Mucosa of stomach (tissue), 1 donor: ENCODE data around the gene ZDHHC24.
"Not testable (repeated sequence)": the region's sequence is repeated elsewhere in the genome, so short reads cannot be mapped to it uniquely, and the experiment has no call there.

ENCODE experiments used
- H3K27me3 ChIP-seq: one replicate; pipeline ENCODE4 v1.7.0; 2013; ENCODE audit warnings: mild to moderate bottlenecking, low read length; ENCODE audit not compliant: control insufficient read depth, insufficient read depth
- H3K36me3 ChIP-seq: one replicate; pipeline ENCODE4 v1.7.0; 2013; ENCODE audit warnings: low read length; ENCODE audit not compliant: control insufficient read depth, insufficient read depth
- H3K4me1 ChIP-seq: one replicate; pipeline ENCODE4 v1.7.0; 2013; ENCODE audit warnings: mild to moderate bottlenecking, low read length; ENCODE audit not compliant: control insufficient read depth, insufficient read depth
- H3K4me3 ChIP-seq: one replicate; pipeline ENCODE4 v1.7.0; 2013; ENCODE audit warnings: low read length
- H3K9ac ChIP-seq: one replicate; pipeline ENCODE4 v1.7.0; 2013; ENCODE audit warnings: mild to moderate bottlenecking, low read length, moderate library complexity
- H3K9me3 ChIP-seq: one replicate; pipeline ENCODE4 v1.7.0; 2013; ENCODE audit warnings: mild to moderate bottlenecking, low read length, moderate library complexity; ENCODE audit not compliant: control insufficient read depth
- donor health status: Pancreatic carcinoma.

ZDHHC24 gene, protein sequence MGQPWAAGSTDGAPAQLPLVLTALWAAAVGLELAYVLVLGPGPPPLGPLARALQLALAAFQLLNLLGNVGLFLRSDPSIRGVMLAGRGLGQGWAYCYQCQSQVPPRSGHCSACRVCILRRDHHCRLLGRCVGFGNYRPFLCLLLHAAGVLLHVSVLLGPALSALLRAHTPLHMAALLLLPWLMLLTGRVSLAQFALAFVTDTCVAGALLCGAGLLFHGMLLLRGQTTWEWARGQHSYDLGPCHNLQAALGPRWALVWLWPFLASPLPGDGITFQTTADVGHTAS

DNA sequence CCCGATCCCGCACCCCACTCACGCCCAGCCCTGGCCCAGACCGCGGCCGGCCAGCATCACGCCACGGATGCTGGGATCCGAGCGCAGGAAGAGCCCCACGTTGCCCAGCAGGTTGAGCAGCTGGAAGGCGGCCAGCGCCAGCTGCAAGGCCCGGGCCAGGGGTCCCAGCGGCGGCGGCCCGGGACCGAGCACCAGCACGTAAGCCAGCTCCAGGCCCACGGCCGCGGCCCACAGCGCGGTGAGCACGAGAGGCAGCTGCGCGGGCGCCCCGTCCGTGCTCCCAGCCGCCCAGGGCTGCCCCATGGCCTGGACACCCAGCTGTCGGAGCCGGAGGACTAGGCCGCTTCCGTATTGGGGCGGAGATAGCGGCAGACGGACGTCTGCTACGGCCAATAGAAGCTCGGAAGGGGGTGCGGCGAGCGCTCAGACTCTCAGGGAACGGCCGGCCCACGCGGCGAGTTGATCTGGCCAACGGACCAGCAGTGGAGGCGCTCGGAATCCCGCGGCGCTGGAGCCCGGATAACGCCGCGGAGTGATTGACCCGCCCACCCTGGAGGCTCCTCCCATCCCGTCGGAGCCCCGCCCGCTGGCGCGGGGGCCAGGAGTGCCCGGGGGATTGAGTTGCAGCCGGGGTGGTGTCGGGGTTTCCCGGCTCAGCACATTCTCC, at the start of gene ZDHHC24:
TSS of gene ZDHHC24 (minus strand) at position 348 of the 667 bp plus-strand sequence. CDS start at position 303, 45 bp downstream.
- H3K4me1 ChIP-seq = peaks cover 12% of the 10 kb centered on the region

DNA sequence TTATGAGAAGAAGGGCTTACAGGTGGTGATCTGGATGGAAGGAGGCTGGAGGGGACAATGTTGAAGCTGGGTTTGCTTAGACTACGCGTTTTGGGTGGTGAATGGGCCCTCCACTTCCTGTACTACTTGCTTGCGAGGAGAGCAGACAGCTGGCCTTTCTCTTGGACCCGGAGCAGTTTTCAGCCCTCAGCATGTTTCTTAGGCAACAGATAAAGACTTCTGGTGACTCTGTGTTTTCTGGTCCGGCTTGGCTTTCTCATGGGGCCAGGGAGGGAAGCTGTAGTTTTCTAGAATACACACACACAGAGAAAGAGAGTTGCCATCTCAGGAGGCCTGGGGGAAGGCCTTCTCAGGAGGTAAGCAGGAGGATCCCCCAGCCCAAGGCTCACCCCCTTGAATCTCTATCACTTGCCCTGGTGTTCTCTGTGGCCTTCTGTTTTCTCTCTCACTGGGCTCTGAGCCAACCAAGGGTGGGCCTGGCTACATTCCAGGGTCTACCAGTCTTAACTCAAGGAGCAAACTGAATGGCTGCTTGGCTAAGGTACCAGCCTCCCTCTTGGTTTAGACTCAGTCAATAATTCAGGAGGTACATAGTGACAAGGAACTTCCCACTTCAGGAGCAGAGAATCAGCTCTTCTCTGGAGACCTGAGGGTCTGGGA, 49.5 kb upstream of the ZDHHC24 start:
- H3K36me3 ChIP-seq = no peaks in the 10 kb centered on the region
- H3K9me3 ChIP-seq = no peaks in the 10 kb centered on the region
- no peak overlapping the region for H3K4me3 ChIP-seq
- H3K27me3 ChIP-seq = no peaks in the 10 kb centered on the region
- peak overlapping the region; percentile 23 for H3K9ac ChIP-seq
- H3K4me1 ChIP-seq = peaks cover 30% of the 10 kb centered on the region

More for the DNA sequence above, at the start of gene ZDHHC24:
- Histone ChIP-seq H3K4me3 (peak within 1 kb of the TSS; percentile 61), H3K36me3 (no peaks in the 10 kb centered on the region), H3K9me3 (no peaks in the 10 kb centered on the region), H3K27me3 (peaks cover 11% of the 10 kb centered on the region), H3K9ac (peak within 1 kb of the TSS; percentile 79)

DNA sequence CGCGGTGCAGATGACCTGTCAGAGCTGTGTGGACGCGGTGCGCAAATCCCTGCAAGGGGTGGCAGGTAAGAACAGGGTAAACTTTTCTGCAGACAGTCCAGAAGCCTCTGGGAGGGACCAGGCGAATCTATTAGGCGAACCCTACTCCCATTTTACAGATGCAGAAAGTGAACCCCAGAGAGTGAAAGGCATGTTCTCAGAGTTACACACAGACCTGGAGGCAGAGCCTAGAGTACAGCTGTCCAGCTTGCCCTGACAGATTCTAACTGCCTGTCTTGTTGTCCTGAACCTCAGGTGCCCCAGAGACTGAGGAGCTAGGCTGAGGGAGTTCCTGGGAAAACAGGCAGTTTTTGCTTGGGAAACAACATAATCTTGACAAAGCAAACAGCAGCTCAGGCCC, 47.8 kb upstream of the ZDHHC24 start:
- H3K4me3 ChIP-seq = peak overlapping the region; percentile 94
- H3K4me1 ChIP-seq = peaks cover 30% of the 10 kb centered on the region
- peak overlapping the region; percentile 89 for H3K9ac ChIP-seq
- H3K9me3 ChIP-seq = no peaks in the 10 kb centered on the region
- no peaks in the 10 kb centered on the region for H3K27me3 ChIP-seq
- H3K36me3 ChIP-seq = no peaks in the 10 kb centered on the region

DNA sequence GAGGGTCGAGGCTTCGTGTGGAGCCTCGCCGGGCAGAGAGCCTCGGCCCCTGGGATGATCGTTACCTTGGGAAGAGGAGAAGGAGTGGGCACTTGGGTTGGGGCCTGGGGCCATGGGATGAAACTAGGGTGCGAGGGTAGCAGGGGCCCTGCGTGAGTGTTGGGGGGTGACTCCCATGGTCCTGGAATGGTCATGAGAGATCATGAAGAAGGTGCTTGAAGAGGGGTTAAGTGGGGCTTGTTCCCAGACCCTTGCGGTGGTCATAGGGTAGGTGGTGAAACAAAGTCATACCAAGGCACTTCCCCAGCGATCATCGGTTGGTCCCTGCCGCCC, 47.4 kb upstream of the ZDHHC24 start:
- H3K4me3 ChIP-seq = peak overlapping the region; percentile 94
- H3K36me3 ChIP-seq = no peaks in the 10 kb centered on the region
- H3K4me1 ChIP-seq = peaks cover 30% of the 10 kb centered on the region
- H3K9ac ChIP-seq = peak overlapping the region; percentile 89
- no peaks in the 10 kb centered on the region for H3K27me3 ChIP-seq
- H3K9me3 ChIP-seq = no peaks in the 10 kb centered on the region

DNA sequence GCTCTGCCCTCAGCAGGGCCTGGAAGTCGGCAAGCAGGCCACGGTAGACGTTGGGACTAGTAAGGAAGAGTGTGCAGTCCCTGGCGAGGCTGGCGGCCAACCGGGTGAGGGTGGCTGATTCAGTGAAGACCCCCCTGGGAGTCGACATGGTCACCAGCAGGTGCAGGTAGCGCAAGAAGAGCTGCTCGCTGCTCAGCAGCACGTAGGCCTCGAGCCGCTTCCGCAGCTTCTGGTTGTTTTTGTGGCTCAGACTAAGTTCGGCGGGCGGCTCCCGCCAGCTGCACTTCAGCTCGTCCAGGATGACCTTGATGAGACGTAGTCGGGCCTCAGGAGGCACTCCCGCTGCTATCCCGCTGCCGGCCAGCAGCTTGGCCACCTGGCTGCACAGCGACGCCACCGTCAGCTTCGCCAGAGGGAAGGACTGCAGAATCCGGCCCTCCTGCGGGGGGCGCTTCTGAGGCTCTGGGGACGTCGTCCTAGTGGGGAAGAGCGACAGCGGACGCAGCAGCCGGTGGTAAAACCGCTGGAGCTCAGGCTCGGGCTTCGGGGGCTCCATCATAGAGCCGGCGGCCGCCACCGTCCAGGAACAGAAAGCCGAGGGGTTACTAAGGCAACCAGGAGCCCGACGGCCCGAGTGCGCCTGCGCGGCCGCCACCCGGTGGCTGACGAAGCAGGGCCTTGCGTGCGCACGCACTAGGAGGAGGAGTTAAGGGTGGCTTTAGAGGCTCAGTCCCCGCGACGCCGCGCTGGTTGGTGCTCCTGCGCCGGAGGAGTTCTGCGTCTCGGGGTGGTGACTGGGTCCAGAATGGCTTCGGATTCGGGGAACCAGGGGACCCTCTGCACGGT, 46.8 kb upstream of the ZDHHC24 start, which contains the start of the genes CCDC87 and CCS:
TSS of gene CCDC87 (minus strand) at position 607 of the 846 bp plus-strand sequence. CDS start at position 559, 48 bp downstream.
TSS of gene CCS (plus strand) at position 729 of the 846 bp plus-strand sequence. CDS start at position 806, 77 bp downstream.
- H3K27me3 ChIP-seq = no peaks in the 10 kb centered on the region
- H3K9ac ChIP-seq = peak within 1 kb of the TSS; percentile 89
- H3K9me3 ChIP-seq = no peaks in the 10 kb centered on the region
- peak within 1 kb of the TSS; percentile 94 for H3K4me3 ChIP-seq
- H3K36me3 ChIP-seq = no peaks in the 10 kb centered on the region
- H3K4me1 ChIP-seq = peaks cover 30% of the 10 kb centered on the region

DNA sequence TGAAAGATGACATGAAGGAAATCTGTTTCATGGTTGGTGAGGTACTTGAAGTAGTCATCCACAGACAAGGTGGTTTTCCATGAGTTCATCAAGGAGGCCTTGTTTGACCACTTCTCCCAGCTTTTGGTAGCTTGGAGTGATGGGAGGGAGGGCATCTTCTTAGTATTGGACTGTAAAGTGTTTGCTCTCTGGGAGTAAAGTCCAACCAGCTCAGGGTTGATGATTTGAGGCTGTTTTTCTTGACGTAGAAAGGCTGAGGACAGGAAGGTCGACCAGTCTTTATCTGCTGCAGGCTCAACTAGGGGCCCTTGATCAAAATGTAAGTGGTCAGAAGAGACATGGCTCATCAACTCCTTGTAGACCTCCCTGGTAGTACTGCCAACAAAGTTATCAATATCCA, 45.3 kb upstream of the ZDHHC24 start:
- no peak overlapping the region for H3K9ac ChIP-seq
- no peaks in the 10 kb centered on the region for H3K9me3 ChIP-seq
- peaks cover 30% of the 10 kb centered on the region for H3K4me1 ChIP-seq
- no peaks in the 10 kb centered on the region for H3K27me3 ChIP-seq
- H3K36me3 ChIP-seq = no peaks in the 10 kb centered on the region
- no peak overlapping the region for H3K4me3 ChIP-seq

DNA sequence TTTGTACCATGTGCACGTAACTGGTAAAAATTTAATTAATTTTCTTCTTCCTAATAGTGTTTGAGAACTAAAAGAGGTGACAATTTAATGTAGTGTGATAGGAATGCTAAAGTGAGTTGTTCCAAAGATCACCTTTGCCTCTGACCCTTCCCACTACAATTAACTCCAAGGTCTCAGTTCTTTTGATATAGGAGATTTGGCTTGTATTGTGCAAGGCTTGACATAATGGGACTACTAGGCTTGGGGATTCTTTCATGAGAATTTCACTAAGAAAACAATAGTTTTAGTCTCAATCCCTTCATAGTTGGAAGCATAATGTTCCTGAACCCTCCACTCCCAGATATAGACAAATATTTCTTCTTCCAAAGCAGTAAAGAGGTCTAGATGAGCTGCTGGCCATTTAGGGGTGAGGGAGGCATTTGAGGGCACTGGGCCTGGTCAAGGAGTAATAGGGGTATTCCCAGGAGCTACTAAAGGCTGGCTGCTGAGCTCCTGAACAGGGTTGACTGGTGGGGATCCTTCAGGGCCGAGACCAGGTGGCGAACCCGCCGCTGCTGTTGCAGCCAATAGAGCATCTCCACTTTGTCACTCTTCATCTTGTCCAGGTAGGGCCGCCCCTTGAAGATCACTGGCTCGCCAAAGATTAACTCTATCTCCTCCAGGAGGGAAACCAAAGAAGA, 44.3 kb upstream of the ZDHHC24 start:
- H3K27me3 ChIP-seq = no peaks in the 10 kb centered on the region
- H3K9me3 ChIP-seq = no peaks in the 10 kb centered on the region
- peaks cover 21% of the 10 kb centered on the region for H3K4me1 ChIP-seq
- no peak overlapping the region for H3K9ac ChIP-seq
- H3K36me3 ChIP-seq = no peaks in the 10 kb centered on the region
- H3K4me3 ChIP-seq = no peak overlapping the region

DNA sequence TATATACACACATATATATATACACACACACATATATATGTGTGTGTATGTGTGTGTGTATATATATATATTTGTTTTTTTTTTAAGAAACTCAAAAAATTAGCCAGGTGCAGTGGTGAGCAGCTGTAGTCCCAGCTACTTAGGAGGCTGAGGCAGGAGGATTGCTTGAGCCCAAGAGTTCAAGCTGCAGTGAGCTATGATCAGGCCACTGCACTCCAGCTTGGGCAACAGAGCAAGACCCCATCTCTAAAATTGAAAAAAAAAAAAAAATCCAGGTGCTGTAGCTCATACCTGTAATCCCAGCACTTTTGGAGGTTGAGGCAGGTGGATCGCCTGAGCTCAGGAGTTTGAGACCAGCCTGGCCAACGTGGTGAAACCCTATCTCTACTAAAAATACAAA, 43.5 kb upstream of the ZDHHC24 start:
- H3K9me3 ChIP-seq, H3K27me3 ChIP-seq, H3K4me3 ChIP-seq, H3K36me3 ChIP-seq, H3K9ac ChIP-seq: not testable (repeated sequence)
- H3K4me1 ChIP-seq = peaks cover 17% of the 10 kb centered on the region

DNA sequence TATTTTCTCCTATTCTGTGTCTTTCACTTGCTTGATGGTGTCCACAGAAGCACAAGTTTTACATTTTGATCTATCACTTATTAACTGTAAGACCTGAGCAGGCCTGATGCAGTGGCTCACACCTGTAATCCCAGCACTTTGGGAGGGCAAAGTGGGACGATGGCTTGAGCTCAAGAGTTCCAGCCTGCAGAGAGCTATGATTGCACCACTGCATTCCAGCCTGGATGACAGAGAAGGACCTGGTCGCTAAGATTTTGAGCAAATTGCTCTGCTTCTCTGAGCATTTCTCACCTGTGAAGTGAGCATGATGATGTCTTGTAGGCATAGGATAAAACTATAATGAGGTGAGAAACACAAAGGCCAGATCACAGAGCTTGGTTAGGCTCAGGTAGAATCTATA, 40.3 kb upstream of the ZDHHC24 start:
- H3K9me3 ChIP-seq = no peaks in the 10 kb centered on the region
- no peak overlapping the region for H3K4me3 ChIP-seq
- no peaks in the 10 kb centered on the region for H3K27me3 ChIP-seq
- H3K9ac ChIP-seq = no peak overlapping the region
- H3K4me1 ChIP-seq = no peaks in the 10 kb centered on the region
- no peaks in the 10 kb centered on the region for H3K36me3 ChIP-seq

DNA sequence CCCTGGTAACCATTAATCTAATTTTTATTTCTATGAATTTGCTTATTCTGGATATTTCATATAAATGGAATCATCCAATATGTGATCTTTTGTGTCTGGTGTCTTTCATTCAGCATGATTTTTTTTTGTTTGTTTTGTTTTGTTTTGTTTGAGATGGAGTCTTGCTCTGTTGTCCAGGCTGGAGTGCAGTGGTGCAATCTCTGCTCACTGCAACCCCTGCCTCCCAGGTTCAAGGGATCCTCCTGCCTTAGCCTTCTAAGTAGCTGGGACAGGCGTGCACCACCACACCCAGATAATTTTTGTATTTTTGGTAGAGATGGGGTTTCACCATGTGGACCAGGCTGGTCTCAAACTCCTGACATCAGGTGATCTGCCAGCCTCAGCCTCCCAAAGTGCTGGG, 39.6 kb upstream of the ZDHHC24 start:
- H3K27me3 ChIP-seq, H3K36me3 ChIP-seq, H3K9ac ChIP-seq, H3K9me3 ChIP-seq, H3K4me1 ChIP-seq, H3K4me3 ChIP-seq: not testable (repeated sequence)

DNA sequence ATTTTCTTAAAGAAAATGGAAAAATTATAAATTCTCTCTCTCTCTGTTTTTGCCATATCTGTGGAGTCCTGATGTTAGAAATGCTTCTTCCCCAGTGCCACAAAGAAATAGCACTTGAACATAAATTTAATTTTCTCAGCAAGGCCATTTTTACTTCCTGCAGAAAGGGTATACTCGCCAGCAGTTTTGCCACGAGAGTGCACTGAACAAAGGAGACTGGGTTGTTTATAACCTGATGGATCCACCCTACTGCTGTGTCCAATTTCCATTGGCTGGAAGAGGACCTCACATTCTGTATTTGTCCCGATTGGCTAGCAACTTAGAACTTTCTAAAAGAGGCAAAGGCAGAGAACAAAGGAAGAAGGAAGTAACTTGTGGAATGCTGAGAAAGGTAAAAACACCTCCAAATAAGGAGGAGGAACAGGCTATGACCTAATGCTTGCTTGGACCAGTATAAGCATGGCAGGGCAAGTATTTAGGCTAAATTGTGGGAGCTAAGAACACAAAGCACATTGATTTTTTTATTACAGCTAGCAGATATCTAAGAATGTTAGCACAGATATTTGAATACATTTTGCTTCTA, 36.8 kb upstream of the ZDHHC24 start:
- not testable (repeated sequence) for H3K9me3 ChIP-seq, H3K36me3 ChIP-seq, H3K27me3 ChIP-seq, H3K4me3 ChIP-seq, H3K4me1 ChIP-seq, H3K9ac ChIP-seq
